HG03439 (cell line): ENCODE data around the gene NPC1.
A peak's percentile ranks its signal among the peaks of the same experiment; 100 is the strongest.
"Not testable (repeated sequence)": the region's sequence is repeated elsewhere in the genome, so short reads cannot be mapped to it uniquely, and the experiment has no call there.

Experiments used
- ATAC-seq: cut with Tn5 transposase; IDR thresholded peaks from one replicate; pipeline ENCODE4 v1.9.1; 2021; ENCODE audit warnings: mild to moderate bottlenecking, moderate library complexity; ENCODE audit not compliant: unreplicated experiment

Gene NPC1

DNA sequence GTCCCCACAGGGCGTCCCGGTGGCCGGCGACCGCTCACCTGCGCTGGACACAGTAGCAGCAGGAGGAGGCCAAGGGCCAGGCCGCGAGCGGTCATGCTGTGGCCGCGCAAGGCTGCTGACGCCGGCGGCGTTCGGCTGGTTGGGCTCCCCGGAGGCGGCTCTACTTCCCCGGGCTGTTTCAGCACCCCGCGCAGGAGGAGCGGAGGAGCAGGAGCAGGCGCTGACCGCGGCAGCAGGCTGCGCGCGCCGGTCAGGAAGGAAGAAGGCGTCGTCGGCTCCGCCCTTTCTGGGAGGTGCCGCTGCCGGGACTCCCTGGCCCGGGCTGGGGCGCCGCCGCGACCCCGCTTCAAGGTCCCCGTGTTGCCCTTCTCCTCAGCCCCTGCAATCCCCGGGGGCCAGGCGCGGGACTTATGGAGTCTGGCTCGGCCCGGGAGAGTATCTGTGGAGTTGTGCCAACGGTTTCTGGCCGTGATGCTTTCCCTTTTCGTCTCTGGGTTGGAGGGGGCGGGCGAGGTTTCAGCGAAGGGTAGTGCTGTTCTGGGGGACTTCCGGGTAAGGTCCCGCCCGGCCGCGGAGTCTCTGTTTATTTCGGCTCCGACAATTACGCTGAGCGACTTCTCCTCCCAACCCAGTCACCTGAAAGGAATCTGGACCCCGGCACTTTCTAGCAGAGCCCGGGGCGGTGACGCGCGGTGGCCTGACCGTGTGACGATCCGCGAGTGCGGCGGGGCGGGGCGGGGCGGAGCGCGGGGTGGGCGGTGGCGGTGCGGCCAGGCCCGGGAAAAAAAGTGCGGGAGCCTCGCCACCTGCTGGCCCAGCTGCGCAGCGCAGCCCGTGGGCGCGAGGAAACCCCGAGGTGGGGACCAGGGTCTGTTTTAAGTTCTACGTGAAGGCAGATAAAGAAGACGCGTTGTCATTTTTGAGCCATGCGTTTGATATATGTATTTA, at the start of gene NPC1:
Gene NPC1, minus strand, starts transcription at position 258 of the 948 bp plus-strand sequence. Its CDS starts 163 bp downstream, at position 95.
- ATAC-seq = peak; percentile 91

DNA sequence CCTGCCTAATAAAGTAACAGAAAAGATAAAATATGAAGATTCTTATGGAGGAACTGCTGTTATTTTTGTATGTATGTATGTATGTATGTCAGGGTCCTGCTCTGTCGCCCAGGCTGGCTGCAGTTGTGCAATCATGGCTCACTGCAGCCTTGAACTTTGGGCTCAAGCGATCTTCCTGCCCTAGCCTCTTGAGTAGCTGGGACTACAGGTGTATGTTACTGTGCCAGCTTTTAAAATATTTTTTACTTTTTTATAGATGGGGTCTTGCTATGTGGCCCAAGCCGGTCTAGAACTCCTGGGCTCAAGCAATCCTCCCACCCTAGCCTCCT, 49.7 kb upstream of the NPC1 start:
- ATAC-seq = no peak

DNA sequence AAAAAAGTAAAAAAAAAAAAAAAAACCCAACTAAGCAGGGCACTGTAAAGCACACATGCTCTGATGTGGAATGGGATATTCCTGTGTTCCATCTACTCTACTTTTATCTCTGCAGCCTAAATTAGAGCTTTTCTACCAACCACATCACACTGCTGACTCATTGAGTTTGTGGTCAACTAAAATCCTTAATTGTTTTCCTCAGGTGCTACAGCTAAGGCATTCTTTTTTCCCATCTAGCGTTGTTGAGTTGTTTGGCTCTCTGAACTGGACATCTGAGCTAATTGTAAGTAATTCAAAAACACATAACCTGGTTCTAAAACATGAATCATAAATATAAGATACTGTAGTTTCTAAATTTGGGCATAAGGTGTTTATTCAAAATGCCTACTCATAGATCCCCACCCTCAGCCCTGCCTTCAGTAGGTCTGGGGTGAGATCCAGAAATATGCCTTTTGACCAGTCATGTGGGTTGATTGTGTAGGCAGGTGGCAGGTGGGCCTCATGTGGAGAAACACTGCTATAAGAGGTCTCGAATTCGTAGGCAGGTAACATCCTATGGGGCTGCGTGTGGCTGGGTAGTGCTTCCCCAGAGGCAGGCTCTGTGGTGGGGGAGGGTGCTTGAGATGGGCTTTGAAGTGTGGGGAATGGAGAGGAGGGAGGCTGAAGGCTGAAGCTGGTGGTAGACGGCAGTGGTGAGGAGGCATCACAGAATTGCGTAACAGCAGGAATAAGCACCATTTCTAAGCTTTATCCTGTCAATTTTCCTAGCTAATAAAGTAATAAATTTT, 49.2 kb upstream of the NPC1 start:
- ATAC-seq = no peak

DNA sequence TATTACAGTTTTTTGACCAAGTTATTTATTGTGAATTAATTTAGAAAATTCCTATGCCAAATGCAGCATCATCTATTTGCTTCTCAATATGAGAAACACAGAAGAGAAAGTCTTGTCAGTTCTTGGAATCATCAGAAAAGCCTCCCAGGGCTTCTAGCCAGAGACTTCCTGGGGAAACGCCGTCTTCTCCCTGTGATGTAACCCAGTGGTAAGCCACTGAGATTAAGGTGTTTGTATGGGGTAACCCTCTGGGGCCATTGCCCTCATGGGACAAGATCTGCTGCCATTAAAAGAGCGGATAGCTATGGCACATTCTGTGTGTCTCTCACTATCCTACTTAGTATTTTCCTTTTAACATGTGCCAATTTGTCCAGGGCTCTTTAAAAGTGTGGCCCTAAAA, 48.4 kb upstream of the NPC1 start:
- ATAC-seq = no peak

DNA sequence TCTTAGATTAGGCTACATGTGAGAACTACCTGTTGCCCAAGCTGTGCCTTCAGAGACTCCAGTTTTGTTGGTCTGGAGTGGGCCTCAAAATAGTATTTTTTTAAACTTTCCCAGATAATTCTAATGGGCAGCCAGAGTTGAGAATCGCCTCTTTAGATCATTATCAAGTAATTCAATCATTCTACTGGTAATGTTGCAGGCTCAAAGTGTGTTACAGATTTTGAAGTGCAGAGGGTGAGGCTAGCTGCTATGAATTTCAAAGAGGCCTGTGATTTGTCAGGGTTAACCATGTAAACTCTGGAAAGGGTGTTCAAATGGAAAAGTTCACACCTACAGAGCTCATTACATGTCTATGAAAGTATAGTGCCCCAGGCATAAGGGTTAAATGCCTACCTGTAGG, 46.3 kb upstream of the NPC1 start:
- ATAC-seq = no peak

DNA sequence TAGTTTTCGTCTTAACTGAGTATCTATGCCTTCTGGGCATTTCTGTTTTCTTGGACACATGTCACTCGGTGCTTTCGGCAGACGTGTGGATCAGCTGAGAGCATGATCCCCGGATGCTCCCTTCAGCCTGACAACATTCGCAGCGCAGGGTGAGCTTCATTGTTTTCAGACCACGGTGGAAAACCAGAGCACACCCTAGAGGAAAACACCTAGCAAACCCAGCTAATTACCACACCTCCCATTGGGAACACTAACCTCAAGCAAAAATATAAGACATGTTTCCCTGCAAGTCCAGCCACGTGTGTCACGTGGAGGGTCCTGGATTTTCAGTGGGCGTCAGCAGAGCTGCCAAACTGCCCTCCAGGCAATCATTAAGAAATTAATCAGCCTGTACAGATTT, 45.4 kb upstream of the NPC1 start:
- no peak for ATAC-seq

DNA sequence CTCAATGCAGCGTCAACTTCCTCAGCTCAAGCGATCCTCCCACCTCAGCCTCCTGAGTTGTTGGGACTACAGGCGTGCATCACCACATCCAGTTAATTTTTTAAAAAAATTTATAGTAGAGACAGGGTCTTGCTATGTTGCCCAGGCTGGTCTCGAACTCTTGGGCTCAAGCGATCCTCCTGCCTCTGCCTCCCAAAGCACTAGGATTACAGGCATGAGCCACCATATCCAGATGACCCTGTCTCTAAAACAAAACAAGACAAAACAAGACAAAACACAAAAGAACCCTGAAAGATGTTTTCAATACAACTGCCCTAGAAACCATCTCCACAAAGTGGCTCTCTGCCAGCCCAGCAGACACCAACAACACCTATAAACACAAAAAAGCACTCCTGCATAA, 45.0 kb upstream of the NPC1 start:
- no peak for ATAC-seq

DNA sequence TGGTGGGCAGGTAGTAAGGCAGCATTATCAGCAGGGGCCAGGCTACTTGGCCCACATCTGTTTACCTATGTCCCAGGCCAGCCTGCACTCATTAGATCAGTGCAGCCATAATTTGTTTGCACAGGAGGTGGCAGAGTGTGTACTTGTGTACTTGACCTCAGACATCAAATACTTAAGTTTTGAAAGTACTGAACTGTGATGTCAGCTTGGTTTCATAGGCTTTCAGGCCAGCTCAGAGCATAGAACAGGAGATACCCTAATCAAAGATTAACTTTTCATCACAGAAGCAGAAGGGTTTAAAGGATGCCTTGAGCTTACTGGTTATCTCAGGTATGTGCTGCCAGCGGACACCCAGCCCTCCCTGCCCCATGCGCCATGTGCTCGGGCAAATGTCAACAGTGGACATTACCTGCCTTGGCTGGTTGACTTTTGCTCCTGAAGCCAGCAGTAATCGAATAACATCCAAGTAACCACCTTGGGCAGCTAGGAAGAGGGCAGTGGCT, 43.2 kb upstream of the NPC1 start:
- no peak for ATAC-seq

DNA sequence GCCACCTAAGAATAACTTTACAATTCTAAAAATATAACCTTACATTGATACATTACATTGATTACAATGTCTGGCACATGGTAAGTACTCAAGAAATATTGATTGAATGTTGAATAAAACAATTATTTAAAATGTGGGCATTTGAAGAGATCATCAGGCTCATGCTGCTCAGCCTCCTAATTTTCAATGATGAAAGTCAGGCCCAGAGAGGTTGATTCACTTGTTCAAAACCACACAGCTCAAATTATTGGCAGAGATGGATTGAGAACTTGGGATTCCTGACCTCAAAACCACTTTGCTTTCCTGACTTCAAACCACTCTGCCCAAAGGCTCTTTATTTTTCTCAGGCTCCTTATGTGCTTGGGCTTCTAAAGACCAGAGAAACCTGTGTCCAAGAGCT, 41.7 kb upstream of the NPC1 start:
- no peak for ATAC-seq

DNA sequence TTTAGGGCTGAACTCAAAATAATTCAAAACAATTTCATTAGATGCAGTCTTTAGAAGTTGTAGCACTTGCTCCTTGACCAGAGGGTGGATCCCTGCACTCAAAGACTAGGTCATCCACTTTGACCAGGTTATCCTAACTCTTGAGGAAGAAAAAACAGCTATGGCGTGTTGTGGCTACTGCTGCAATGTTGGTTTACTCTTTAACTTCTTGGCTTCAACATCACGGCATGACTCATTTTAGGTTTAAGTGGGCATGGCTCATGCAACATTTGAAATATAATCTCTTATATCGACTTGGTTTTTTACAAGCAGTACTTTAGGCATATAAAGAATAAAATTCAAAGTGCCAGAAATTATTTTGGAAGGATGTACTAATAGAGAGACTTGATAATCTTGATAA, 41.0 kb upstream of the NPC1 start:
- ATAC-seq = no peak

DNA sequence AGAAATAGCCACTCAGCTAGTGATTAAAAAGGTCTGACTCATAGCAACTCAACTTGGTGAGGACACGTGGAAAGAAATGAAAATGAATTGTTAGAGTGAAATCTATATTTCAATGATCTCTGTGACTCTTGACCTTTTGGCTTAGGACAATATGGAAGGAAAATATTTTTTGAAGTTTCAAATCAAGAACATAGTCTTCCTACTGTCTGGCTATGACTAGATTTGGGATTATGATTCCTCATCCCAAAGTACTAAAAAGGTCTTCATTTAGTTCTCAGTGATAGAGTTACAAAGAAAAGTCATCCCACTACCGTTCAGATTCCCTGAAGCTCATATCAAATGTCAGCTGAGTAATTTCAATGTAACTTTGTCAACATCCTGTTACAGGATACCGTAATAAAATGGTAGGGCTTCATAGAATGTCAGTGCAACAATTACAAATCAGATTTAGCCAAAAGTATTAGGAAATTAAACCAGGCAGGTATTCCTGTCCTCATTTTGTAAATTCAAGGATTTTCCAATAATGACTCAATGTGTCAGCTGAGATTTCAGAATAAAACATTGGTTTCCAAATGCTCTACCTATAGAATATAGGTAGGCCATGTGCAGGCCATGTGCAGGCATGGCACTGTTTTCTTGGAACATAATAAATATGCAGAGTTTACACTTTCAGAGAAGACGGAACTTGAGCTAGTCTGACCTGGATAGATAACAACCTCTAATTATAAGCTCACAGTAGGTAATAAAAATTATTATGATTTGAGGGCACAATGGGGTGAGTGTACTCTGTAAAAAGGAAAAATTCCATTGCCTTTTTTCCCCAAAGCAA, 40.4 kb upstream of the NPC1 start:
- no peak for ATAC-seq

DNA sequence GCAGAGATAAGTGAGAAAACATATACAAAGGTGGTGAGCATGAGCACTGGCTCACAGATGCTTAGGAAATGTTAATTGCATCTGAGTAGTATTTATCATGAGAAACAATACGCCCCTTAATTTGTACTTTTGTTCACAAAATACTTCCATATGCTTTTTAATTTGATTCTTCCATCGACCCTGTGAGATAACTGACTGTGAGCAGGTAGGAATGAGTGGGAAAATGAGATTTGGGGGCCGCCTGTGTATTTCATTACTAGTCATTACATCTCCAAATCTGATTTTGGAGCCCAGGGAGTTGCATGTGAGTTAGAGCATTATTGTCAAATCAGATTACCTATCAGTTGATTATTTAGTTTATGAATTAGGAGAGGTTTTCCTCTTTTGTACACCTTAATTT, 36.7 kb upstream of the NPC1 start:
- ATAC-seq = no peak

DNA sequence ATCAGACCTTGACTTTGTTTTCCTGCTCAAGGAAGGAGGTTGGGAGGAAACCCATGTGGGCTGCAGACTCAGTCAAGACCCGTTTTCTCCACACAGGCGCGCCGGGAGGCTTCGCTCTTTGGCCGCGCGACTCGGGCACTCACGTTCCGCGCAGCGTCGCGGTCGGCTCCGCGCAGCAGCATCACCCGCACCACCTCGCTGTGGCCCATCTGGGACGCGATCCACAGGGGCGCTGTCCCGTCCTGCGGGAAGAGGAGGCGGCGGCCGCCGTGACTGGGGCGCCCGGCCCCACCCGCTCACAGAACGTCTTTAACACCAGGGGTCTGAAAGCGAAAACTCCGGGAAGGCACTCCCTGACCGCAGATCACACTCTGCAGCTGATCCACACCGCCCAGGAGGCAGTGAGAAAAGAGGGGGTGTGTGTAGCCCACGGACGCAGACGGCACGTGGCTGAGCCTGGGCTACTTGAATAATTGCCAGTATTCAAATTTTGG, 33.1 kb upstream of the NPC1 start:
- no peak for ATAC-seq

DNA sequence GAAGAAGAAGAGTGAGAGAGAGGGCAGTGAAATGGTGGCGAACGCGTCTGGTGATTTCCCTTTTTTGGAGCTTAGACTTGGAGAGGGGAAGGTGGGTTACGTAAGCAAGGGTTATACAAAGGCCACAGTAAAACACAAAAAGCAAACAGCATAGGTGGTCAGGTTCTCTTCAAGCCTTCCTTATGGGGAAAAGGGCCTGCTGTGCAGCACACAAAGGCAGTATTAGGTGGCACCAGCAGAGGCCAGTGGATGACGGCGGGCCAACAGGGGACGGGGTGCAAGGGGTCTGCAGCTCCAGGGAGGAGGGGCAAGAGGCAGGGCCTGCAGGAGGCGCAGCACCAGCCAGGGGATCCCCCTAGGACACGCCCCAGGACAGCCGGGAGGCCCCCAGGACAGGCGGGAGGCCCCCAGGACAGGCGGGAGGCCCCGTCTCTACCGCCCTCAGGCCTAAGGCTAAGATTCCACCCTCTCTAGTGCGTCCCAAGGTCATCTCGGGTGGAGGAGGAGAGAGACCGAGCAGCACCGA, 32.6 kb upstream of the NPC1 start:
- ATAC-seq = no peak

DNA sequence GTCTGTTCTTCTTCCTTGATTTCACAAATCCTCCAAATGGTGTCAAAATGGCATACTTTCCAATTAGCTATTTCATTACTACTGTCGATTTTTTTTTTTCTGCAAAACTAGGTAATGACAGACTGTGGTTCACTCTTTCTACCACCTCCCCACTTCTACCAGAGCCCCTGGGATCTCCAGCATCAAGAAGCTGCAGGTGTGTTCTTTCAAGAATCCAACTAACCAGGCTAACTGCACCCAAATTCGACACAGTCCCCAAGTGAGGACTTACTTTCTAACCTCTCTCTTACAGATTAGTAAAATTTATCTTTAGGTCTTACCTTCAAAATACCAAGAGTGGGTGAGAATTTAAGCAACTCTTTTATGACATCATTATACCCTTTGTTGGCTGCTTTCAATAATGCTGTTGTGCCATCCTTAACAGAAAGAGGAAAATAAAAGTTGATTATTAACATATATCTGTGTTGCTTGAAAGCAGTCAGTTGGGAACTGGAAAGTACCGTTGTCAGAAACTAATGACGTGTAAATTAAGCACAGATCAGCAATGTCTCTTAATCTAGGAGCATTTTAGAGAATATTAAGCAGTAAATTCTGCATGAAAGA, 31.2 kb upstream of the NPC1 start:
- ATAC-seq = peak; percentile 49

DNA sequence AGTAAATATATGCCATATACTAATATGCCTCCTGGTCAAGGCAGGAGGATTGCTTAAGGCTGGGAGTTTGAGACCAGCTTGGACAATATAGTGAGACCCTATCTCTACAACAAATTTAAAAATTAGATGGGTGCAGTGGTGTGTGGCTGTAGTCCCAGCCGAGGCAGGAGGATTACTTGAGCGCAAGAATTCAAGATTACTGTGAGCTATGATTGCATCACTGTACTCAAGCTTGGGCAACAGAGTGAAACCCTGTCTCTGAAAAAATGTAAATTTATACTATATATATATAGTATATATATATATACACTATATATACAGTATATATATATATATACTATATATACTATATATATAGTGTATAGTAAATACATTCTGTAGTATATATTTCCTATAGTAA, 30.0 kb upstream of the NPC1 start:
- no peak for ATAC-seq

DNA sequence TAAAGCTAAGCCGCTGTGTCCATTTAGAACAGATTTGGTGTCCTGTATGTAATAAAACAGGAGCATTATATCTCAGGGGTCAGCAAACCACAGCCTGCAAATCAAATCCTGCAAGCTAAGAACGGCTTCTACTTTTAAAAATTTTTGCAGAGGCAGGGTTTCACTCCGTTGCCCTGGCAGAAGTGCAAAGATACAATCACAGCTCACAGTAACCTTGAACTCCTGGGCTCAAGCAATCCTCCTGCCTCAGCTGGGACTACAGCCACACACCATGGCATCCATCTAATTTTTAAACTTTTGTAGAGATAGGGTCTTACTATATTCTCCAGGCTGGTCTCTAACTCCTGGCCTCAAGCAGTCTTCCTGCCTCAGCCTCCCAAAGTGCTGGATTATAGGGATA, 28.6 kb upstream of the NPC1 start:
- no peak for ATAC-seq

DNA sequence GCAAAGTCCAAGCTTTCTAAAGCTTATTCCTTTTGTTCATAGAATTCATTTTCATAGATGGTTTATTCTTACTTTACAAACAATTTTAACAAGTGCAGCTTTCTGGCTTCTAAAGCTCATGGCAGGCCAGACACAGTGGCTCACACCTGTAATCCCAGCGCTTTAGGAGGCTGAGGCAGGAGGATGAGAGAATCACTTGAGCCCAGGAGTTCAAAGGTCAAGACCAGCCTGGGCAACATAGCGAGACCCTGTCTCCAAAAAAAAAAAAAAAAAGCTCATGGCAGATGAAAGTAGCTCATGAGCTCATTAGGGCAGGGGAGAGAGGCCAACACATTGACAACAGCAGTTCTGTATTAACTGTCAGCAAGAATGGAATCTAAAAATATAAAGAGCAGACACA, 28.1 kb upstream of the NPC1 start:
- no peak for ATAC-seq

DNA sequence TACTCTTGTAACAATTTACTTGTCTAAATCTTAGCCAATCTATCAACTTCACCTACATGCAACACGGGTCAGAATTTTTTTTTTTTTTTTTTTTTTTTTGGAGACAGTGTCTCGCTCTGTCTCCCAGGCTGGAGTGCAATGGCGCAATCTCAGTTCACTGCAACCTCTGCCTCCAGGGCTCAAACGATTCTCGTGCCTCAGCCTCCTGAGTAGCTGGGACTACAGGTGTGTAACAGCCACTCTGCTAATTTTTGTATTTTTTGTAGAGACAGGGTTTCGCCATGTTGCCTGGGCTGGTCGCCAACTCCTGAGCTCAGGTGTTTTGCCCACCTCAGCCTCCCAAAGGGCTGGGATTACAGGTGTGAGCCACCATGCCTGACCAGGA, 26.8 kb upstream of the NPC1 start:
- not testable (repeated sequence) for ATAC-seq

DNA sequence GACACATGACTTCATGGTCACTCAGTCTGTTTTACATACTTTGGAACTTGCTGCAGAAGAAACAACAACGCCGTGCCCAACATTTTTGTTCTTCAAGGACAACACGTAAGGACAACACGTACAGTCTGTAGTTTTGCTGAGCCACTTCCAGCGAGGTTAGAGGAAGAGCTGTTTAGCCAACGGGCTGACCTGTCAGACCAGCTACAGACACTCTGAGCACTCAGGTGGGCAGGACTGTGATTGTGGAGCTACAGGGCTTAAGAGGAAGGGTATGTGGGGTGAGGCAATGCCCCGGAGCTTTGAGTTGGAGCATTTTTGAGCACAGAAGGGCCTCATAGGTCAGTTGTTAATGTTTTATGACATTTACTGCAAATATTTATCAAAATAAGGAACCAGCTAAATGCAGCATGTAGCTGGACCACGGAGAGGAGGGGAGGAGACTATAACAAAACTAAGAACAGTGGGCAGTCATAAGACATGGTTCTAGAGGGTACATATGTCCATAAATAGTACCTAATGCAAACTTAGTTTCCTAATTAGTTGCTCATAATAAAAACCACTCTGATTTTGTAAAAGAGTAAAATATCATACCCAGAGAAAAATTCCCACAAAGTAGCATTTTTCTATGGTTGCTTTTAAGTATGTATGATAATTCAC, 26.3 kb upstream of the NPC1 start:
- ATAC-seq = no peak
